Naive thymus-derived CD4-positive, alpha-beta T cell (primary cell): ENCODE results near the gene ULK3. TPM values are rescaled to one million over a fixed set of nuclear protein-coding genes. Genes with fewer than 3 reads are reported as not detected.
A peak's percentile ranks its signal among the peaks of the same experiment; 100 is the strongest.

Source experiments
- ATAC-seq: fragments of 150-1000 bp; cut with Tn5 transposase; 2 replicates; pipeline ENCODE4 v1.10.0; 2021; ENCODE audit warnings: mild to moderate bottlenecking, moderate library complexity
- CTCF ChIA-PET: fragments of 350-600 bp; sonication (Branson Sonifier 250); formaldehyde crosslinking; loops from one replicate; lab custom pipeline; 2021; ENCODE audit warnings: antibody characterized with exemption; lab: Charles Lee
- POLR2A ChIA-PET: fragments of 350-600 bp; sonication (Branson Sonifier 250); formaldehyde crosslinking; loops from one replicate; lab custom pipeline; 2021; ENCODE audit warnings: antibody characterized with exemption, inconsistent platforms; lab: Charles Lee
- DNase-seq, 9 donors: peaks; one replicate each; pipeline versions ENCODE4 v3.0.0 to v3.0.0-alpha.2; 2020 to 2022; ENCODE audit warnings: mixed read lengths in 1 of 9
- H3K27ac ChIP-seq: one replicate; pipeline ENCODE4 v1.7.0; 2013; ENCODE audit warnings: mild to moderate bottlenecking, low read depth, low read length, moderate library complexity
- H3K27me3 ChIP-seq, 2 donors: one replicate each; pipeline ENCODE4 v1.7.0; 2013; ENCODE audit warnings: low read length in 2 of 2, mild to moderate bottlenecking in 2 of 2, moderate library complexity in 2 of 2; ENCODE audit not compliant: control insufficient read depth in 2 of 2, insufficient read depth in 2 of 2
- H3K36me3 ChIP-seq, 3 experiments: 1 replicate in 2 of 3; 2 replicates in 1 of 3; pipeline ENCODE4 v1.7.0; 2013; ENCODE audit warnings: low read length in 3 of 3, mild to moderate bottlenecking in 3 of 3, moderate library complexity in 1 of 3; ENCODE audit not compliant: insufficient read depth in 3 of 3, control insufficient read depth in 2 of 3
- H3K4me1 ChIP-seq, 2 donors: one replicate each; pipeline ENCODE4 v1.7.0; 2013; ENCODE audit warnings: low read length in 2 of 2, mild to moderate bottlenecking in 2 of 2, moderate library complexity in 1 of 2; ENCODE audit not compliant: control insufficient read depth in 2 of 2, insufficient read depth in 2 of 2
- H3K4me3 ChIP-seq: 2 replicates; pipeline ENCODE4 v1.7.0; 2013; ENCODE audit warnings: mild to moderate bottlenecking, low read length
- H3K9me3 ChIP-seq, 3 experiments: 1 replicate in 2 of 3; 2 replicates in 1 of 3; pipeline ENCODE4 v1.7.0; 2013; ENCODE audit warnings: low read length in 3 of 3; ENCODE audit not compliant: control insufficient read depth in 2 of 3
- H3K27ac Mint-ChIP-seq, 9 donors: one replicate each; pipeline ENCODE4 v1.8.0; 2020 to 2022; ENCODE audit warnings: mixed read lengths in 9 of 9, mild to moderate bottlenecking in 8 of 9, moderate library complexity in 5 of 9, inconsistent platforms in 2 of 9
- H3K27me3 Mint-ChIP-seq, 5 donors: one replicate each; pipeline ENCODE4 v1.8.0; 2021 to 2022; ENCODE audit warnings: mixed read lengths in 5 of 5, mild to moderate bottlenecking in 1 of 5
- H3K36me3 Mint-ChIP-seq, 5 donors: one replicate each; pipeline ENCODE4 v1.8.0; 2020 to 2022; ENCODE audit warnings: mixed read lengths in 5 of 5, mild to moderate bottlenecking in 3 of 5, inconsistent platforms in 1 of 5
- H3K4me1 Mint-ChIP-seq, 7 donors: one replicate each; pipeline ENCODE4 v1.8.0; 2020 to 2022; ENCODE audit warnings: mixed read lengths in 7 of 7, mild to moderate bottlenecking in 3 of 7, inconsistent platforms in 1 of 7
- H3K4me3 Mint-ChIP-seq, 10 donors: one replicate each; pipeline ENCODE4 v1.8.0; 2020 to 2022; ENCODE audit warnings: mild to moderate bottlenecking in 10 of 10, mixed read lengths in 10 of 10, moderate library complexity in 6 of 10, inconsistent platforms in 2 of 10
- H3K9me3 Mint-ChIP-seq, 11 donors: one replicate each; pipeline ENCODE4 v1.8.0; 2020 to 2022; ENCODE audit warnings: mixed read lengths in 11 of 11, mild to moderate bottlenecking in 4 of 11, inconsistent platforms in 1 of 11, moderate library complexity in 1 of 11
- intact Hi-C, 2 donors: fragments of 100-400 bp; cut with micrococcal nuclease; formaldehyde crosslinking; loops; one replicate each; pipeline ENCODE4 v1.15.1; 2023
- polyA plus RNA-seq, 2 donors: library from polyadenylated mRNA; unstranded; fragments of 300-500 nt; fragmentation: Illumina TruSeq; gene quantifications; one replicate each; pipeline ENCODE4 v1.2.3, GENCODE V29; 2021
- total RNA-seq, 6 experiments: library from RNA in 5 of 6; stranded (reverse) in 5 of 6; gene quantifications; 1 replicate in 5 of 6; 2 replicates in 1 of 6; pipeline ENCODE4 v1.2.3 and lab custom pipeline; 2021 to 2026

The ULK3 gene
- total and polyA plus RNA-seq, 7 experiments from 2014 or later, result 15.4 to 106 (median 54.8) TPM

DNA sequence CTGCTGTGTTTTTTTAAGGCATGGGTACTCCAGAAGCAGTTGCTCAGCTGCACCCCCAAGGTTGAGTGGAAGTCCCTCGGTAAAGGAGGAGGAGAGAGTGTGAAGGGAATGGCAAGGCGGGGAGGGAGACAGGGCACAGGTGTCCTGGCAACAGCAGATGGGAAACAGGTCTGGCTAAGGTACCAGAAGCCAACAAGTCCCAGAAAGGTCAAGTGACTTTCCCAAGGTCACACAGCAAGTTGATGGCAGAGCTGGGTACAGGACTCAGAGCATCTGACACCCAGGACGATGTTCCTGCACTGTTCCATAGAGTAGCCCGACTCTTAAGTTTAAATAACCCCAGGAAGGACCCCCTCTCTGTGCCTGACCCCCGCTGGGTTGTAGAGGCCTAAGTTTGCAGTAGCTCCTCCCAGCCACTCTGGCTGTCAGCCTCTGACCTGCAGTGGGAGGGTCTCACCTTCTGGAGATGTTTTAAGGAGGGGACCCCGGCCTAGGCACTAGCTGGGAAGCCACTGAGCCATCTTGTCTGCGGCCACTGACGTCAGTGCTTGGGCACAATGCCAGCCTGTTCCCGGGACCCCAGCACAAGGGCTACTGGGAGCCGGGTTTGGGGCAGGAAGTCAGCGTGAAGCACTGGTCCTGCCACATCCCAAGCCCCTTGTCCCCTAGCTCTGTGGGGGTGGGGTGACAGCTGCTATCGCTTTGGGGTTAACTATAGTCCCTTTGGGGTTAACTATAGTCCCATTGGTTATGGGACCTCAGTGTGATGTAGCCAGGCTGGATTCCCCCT is 50.5 kb downstream of the ULK3 start:
- Histone ChIP-seq H3K27me3 (no peaks in the 10 kb centered on the region), H3K36me3 (no peaks in the 10 kb centered on the region), H3K4me3 (peak overlapping the region; percentile 25), H3K9me3 (no peaks in the 10 kb centered on the region), H3K4me1 (peaks cover 85 to 97% of the 10 kb centered on the region in 2 donors), H3K27ac (peak overlapping the region; percentile 92)
- Mint-ChIP-seq H3K27me3 (no peaks in the 10 kb centered on the region), H3K36me3 (peaks cover 0 to 40% (median 8%) of the 10 kb centered on the region in 5 donors), H3K9me3 (no peaks in the 10 kb centered on the region), H3K4me3 (peak overlapping the region; percentile 69 to 97 (median 88)), H3K4me1 (peaks cover 60 to 93% (median 85%) of the 10 kb centered on the region in 7 donors), H3K27ac (peak overlapping the region; percentile 83 to 98 (median 95))
- ChIA-PET POLR2A (interaction anchor here (0.6 to 28.9 kb wide), 5 partner anchors 12 to 575 kb away, joined by 3 to 1077 read pairs (median 3); partner anchors contain the start of genes CLK3, CSK and FAM219B), CTCF (interaction anchor here (0.9 to 26.1 kb wide), 6 partner anchors 16 to 158 kb away, joined by 3 to 1110 read pairs (median 5); partner anchors contain the start of gene CSK)
- DNase-seq (no peak), ATAC-seq (no peak)
- intact Hi-C loops, result loop anchor here in 1 of 2 donors (1.0 kb wide), 2 partner anchors 11 to 21 kb away; no protein-coding TSS in a partner anchor

DNA sequence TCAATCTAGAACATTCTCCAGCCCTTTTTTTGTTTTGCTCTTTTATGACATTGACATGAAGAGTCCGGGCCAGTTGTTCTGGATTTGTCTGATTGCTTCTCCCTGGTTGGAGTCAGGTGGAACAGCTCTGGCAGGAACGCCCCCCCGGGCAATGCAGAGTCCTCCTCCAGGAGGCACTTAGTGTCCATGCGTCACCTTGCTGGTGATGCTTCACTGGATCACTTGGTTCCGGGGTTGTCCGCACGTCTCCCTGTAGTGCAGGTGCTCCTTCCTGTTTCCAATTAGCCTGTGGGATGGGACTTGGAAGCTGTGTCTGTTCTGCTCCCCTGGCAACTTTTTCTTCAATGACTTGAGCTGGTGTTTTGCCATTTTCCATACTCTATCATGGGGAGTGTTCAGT is 51.3 kb downstream of the ULK3 start:
- Histone ChIP-seq H3K4me1 (peaks cover 85 to 97% of the 10 kb centered on the region in 2 donors), H3K9me3 (no peaks in the 10 kb centered on the region), H3K36me3 (no peaks in the 10 kb centered on the region), H3K27ac (peak overlapping the region; percentile 92), H3K27me3 (no peaks in the 10 kb centered on the region), H3K4me3 (peak overlapping the region; percentile 25)
- CTCF ChIA-PET, result interaction anchor here (3.4 to 26.1 kb wide), 2 partner anchors 15 to 157 kb away, joined by 27 to 1110 read pairs; partner anchors contain the start of gene CSK
- intact Hi-C loops, result no loop called here
- Mint-ChIP-seq H3K27me3 (no peaks in the 10 kb centered on the region), H3K4me1 (peaks cover 61 to 95% (median 89%) of the 10 kb centered on the region in 7 donors), H3K4me3 (peak overlapping the region; percentile 69 to 97 (median 88)), H3K36me3 (peaks cover 0 to 46% (median 8%) of the 10 kb centered on the region in 5 donors), H3K9me3 (no peaks in the 10 kb centered on the region), H3K27ac (peak overlapping the region; percentile 83 to 98 (median 95))
- DNase-seq (no peak), ATAC-seq (no peak)
- POLR2A ChIA-PET, result interaction anchor here (24.4 to 28.9 kb wide), 2 partner anchors 5 to 12 kb away, joined by 1077 read pairs; partner anchors contain the start of gene CSK

DNA sequence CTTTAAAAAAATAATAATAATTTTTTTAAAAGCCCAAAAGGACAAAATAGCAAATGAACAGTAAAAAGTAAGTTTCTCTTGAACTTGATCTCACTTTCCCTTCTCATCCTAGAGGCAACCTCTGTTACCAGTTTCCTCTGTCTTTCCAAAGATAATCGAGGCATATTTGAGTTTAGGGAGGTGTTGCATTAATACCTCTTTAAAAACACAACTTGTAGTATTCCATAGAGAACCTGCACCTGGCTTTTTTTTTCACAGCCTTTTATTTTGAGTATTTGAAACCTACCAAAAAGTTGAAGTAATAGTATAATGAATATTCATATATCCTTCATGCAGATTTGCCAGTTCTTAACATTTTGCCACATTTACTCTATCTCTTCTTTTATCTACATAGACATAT is 51.9 kb downstream of the ULK3 start:
- DNase-seq, result no peak
- POLR2A ChIA-PET, result interaction anchor here (0.6 to 28.9 kb wide), 3 partner anchors 6 to 93 kb away, joined by 5 to 1077 read pairs (median 1077); partner anchors contain the start of gene CSK
- Histone ChIP-seq H3K9me3 (no peaks in the 10 kb centered on the region), H3K27ac (peak overlapping the region; percentile 92), H3K4me3 (no peak overlapping the region), H3K36me3 (no peaks in the 10 kb centered on the region), H3K4me1 (peaks cover 86 to 97% of the 10 kb centered on the region in 2 donors), H3K27me3 (no peaks in the 10 kb centered on the region)
- CTCF ChIA-PET, result interaction anchor here (0.6 to 26.1 kb wide), 3 partner anchors 9 to 156 kb away, joined by 3 to 1110 read pairs (median 3); partner anchors contain the start of gene CSK
- Mint-ChIP-seq H3K27ac (peak overlapping the region; percentile 83 to 98 (median 95)), H3K27me3 (no peaks in the 10 kb centered on the region), H3K4me1 (peaks cover 56 to 95% (median 86%) of the 10 kb centered on the region in 7 donors), H3K9me3 (no peaks in the 10 kb centered on the region), H3K4me3 (peak overlapping the region; percentile 69 to 97 (median 88)), H3K36me3 (peaks cover 0 to 47% (median 6%) of the 10 kb centered on the region in 5 donors)
- no peak for ATAC-seq
- intact Hi-C loops, result no loop called here

DNA sequence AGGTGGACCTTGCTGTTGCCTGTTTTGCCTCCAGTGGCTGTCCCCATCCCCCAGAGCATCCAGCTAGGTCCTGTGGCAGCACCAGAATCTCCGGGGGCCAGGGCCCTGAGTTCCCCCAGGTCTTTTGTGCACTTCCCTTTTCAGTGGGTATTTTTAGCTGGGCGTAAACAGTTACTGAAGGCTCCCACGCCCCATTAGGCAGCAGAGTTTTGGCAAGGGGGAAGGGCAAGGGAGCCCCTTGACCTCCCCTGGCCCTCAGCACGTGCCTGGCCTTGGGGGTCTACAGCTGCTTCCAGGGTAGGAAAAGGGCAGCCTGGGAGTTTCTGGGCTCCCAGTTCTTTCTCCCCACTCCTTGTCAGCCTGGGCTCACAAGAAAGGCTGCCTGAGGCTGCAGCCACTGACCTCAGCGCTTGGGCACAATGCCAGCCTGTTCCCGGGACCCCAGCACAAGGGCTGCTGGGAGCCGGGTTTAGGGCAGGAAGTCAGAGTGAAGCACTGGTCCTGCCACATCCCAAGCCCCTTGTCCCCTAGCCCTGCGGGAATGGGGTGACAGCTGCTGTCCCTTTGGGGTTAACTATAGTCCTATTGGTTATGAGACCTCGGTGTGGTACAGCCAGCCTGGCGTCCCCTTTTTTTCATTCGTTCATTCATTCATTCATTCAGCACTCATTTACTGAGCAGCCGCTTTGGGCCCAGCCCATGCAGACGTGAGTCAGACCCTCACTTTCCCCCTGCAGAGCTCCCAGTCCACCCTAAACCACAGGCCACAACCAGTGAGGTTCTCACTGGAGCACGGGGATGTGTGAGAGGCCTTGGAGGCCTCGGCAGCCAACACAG is 52.7 kb downstream of the ULK3 start:
- H3K27ac Mint-ChIP-seq, result peak overlapping the region; percentile 95 to 99 (median 98)
- DNase-seq (peak in 1 of 9 donors; percentile 59), ATAC-seq (no peak)
- H3K36me3 ChIP-seq, result no peaks in the 10 kb centered on the region
- ChIA-PET CTCF (interaction anchor here (0.6 to 26.1 kb wide), 3 partner anchors 9 to 155 kb away, joined by 3 to 1110 read pairs (median 3); partner anchors contain the start of gene CSK), POLR2A (interaction anchor here (24.4 to 28.9 kb wide), 2 partner anchors 7 to 11 kb away, joined by 1077 read pairs; partner anchors contain the start of gene CSK)
- peaks cover 84 to 97% of the 10 kb centered on the region in 2 donors for H3K4me1 ChIP-seq
- H3K27me3 Mint-ChIP-seq, result no peaks in the 10 kb centered on the region
- peaks cover 0 to 51% (median 5%) of the 10 kb centered on the region in 5 donors for H3K36me3 Mint-ChIP-seq
- H3K4me3 Mint-ChIP-seq, result peak overlapping the region; percentile 87 to 97 (median 93)
- intact Hi-C loops, result no loop called here
- H3K4me1 Mint-ChIP-seq, result peaks cover 53 to 94% (median 88%) of the 10 kb centered on the region in 7 donors
- H3K9me3 ChIP-seq, result no peaks in the 10 kb centered on the region
- H3K9me3 Mint-ChIP-seq, result peaks cover 0 to 2% (median 0%) of the 10 kb centered on the region in 11 donors
- H3K4me3 ChIP-seq, result peak overlapping the region; percentile 85
- peak overlapping the region; percentile 92 for H3K27ac ChIP-seq
- no peaks in the 10 kb centered on the region for H3K27me3 ChIP-seq

DNA sequence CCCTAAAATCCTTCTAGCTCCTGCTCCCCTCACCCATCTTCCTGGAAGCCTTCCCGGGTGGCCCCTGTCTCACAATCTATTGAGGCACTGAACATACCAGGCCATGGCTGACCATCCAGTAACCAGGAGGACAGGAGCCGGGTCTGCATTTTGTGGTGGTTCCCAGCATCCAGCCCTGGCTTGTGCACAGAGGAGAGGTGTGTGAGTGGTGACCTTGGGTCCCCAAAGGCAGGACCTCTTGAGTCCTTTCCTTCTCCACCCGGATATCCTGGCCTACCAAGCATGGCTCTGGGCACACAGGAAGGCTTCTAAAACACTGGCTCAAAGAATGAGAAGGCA is 53.2 kb downstream of the ULK3 start:
- peaks cover 0 to 2% (median 0%) of the 10 kb centered on the region in 11 donors for H3K9me3 Mint-ChIP-seq
- CTCF ChIA-PET, result interaction anchor here (0.6 to 26.1 kb wide), 4 partner anchors 13 to 630 kb away, joined by 3 to 1110 read pairs (median 3); partner anchors contain the start of gene CSK
- DNase-seq (no peak), ATAC-seq (no peak)
- peaks cover 53 to 94% (median 88%) of the 10 kb centered on the region in 7 donors for H3K4me1 Mint-ChIP-seq
- H3K4me3 ChIP-seq, result peak overlapping the region; percentile 85
- intact Hi-C loops, result loop anchor here (5.0 to 10.0 kb wide), 10 partner anchors 83 to 855 kb away; partner anchors contain the start of genes C15orf39 (in 2 of the 2), MPI (in 2 of the 2), ARID3B (in 1 of the 2) and CLK3 (in 1 of the 2)
- H3K27me3 ChIP-seq, result no peaks in the 10 kb centered on the region
- POLR2A ChIA-PET, result interaction anchor here (0.6 to 28.9 kb wide), 3 partner anchors 7 to 98 kb away, joined by 3 to 1077 read pairs (median 1077); partner anchors contain the start of gene CSK
- no peaks in the 10 kb centered on the region for H3K27me3 Mint-ChIP-seq
- peak overlapping the region; percentile 92 for H3K27ac ChIP-seq
- peaks cover 84 to 95% of the 10 kb centered on the region in 2 donors for H3K4me1 ChIP-seq
- H3K36me3 ChIP-seq, result no peaks in the 10 kb centered on the region
- peaks cover 0 to 54% (median 7%) of the 10 kb centered on the region in 5 donors for H3K36me3 Mint-ChIP-seq
- H3K9me3 ChIP-seq, result no peaks in the 10 kb centered on the region
- peak overlapping the region; percentile 87 to 97 (median 93) for H3K4me3 Mint-ChIP-seq
- peak overlapping the region; percentile 95 to 99 (median 98) for H3K27ac Mint-ChIP-seq
